Astrocyte of the cerebellum (primary cell): ENCODE data around the gene KSR2.

Source experiments
- DNase-seq: peaks from one replicate; pipeline ENCODE4 v3.0.0-alpha.2; 2011; ENCODE audit warnings: low read depth
- H3K4me3 ChIP-seq: 2 replicates; pipeline ENCODE4 v1.5.1; 2011; ENCODE audit warnings: mild to moderate bottlenecking, low read depth, low read length, moderate library complexity
- in situ Hi-C: cut with HindIII; loops from 2 replicates; pipeline ENCODE4 v1.10.0; 2017; ENCODE audit warnings: low sequenced_read_pairs
- TF ChIP-seq, protein P1 (sequence below): IDR thresholded peaks from 2 replicates; pipeline ENCODE4 v1.5.1; 2012; ENCODE audit warnings: low read length, low read depth, moderate library complexity, mild to moderate bottlenecking; ENCODE audit errors: missing control alignments

KSR2 gene

DNA sequence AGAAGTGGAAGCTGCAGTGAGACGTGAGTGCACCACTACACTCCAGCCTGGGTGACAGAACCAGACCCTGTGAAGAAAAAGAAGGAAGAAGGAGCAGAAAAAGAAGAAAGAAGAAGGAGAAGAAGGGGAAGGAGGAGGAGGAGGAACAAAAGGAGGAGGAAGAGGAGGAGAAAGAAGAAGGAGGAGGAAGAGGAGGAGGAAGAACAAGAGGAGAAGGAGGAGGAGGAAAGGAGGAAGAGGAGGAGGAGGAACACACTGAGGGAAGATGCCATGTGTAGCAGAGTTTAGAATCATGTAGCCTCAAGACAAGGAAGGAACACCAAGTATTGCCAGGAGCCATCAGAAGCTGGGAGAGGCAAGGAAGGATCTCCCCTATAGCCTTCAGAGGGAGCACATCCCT lies 241.5 kb downstream of the KSR2 start:
- no peak for DNase-seq
- no peak overlapping the region for H3K4me3 ChIP-seq
- TF ChIP-seq, protein P1, sequence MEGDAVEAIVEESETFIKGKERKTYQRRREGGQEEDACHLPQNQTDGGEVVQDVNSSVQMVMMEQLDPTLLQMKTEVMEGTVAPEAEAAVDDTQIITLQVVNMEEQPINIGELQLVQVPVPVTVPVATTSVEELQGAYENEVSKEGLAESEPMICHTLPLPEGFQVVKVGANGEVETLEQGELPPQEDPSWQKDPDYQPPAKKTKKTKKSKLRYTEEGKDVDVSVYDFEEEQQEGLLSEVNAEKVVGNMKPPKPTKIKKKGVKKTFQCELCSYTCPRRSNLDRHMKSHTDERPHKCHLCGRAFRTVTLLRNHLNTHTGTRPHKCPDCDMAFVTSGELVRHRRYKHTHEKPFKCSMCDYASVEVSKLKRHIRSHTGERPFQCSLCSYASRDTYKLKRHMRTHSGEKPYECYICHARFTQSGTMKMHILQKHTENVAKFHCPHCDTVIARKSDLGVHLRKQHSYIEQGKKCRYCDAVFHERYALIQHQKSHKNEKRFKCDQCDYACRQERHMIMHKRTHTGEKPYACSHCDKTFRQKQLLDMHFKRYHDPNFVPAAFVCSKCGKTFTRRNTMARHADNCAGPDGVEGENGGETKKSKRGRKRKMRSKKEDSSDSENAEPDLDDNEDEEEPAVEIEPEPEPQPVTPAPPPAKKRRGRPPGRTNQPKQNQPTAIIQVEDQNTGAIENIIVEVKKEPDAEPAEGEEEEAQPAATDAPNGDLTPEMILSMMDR, result no peak
- in situ Hi-C loops, result no loop called here

- TF ChIP-seq, protein P1, result no peak
- no peak overlapping the region for H3K4me3 ChIP-seq
- DNase-seq, result no peak
- in situ Hi-C loops, result no loop called here
These were observed 244.2 kb downstream of the KSR2 start for GRCh38 chr12:117724543-117724942.

GRCh38 chr12:117718559-117718958 lies 250.2 kb downstream of the KSR2 start:
- TF ChIP-seq, protein P1, result no peak
- no peak for DNase-seq
- H3K4me3 ChIP-seq, result no peak overlapping the region
- in situ Hi-C loops, result no loop called here

DNA sequence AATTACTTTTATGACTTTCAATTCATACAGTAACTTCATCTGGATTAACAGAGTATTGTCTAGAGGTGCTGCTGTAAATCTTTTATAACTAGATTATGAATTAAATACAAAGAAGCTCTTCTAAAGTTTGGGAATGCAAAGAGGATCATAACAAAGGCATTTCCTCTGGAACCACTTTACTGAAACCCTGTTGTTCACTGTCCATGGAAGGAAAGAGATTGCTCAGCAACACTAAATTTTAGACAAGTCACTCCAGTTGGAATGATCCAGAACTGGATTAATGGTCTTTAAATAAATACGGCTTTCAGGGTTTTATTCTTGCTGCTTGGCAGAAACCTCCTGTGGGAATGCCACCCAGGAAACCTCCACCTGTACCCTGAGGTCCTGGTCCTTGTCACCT lies 250.6 kb downstream of the KSR2 start:
- in situ Hi-C loops, result no loop called here
- DNase-seq, result no peak
- TF ChIP-seq, protein P1, result no peak
- H3K4me3 ChIP-seq, result no peak overlapping the region

- H3K4me3 ChIP-seq, result no peak overlapping the region
- DNase-seq, result no peak
- TF ChIP-seq, protein P1, result no peak
- in situ Hi-C loops, result no loop called here
These were observed 254.6 kb downstream of the KSR2 start for GRCh38 chr12:117714203-117714602.

- in situ Hi-C loops, result no loop called here
- H3K4me3 ChIP-seq, result no peak overlapping the region
- DNase-seq, result no peak
- TF ChIP-seq, protein P1, result no peak
These were observed 258.7 kb downstream of the KSR2 start for GRCh38 chr12:117710121-117710520.

GRCh38 chr12:117707861-117708260 lies 260.9 kb downstream of the KSR2 start:
- no peak overlapping the region for H3K4me3 ChIP-seq
- no peak for DNase-seq
- in situ Hi-C loops, result no loop called here
- TF ChIP-seq, protein P1, result no peak
